Left lung (tissue), 10 donors: ENCODE results near the gene TBXAS1. TPM values are rescaled to one million over a fixed set of nuclear protein-coding genes. Genes with fewer than 3 reads are reported as not detected.

Experiments used
- ATAC-seq: fragments of 200-7000 bp; cut with Tn5 transposase; one replicate; pipeline ENCODE4 v1.9.1; 2020; ENCODE audit warnings: moderate library complexity
- DNase-seq, 4 donors: peaks; one replicate each; pipeline ENCODE4 v3.0.0-alpha.2; 2013 to 2020
- H3K27ac ChIP-seq, 2 donors: fragments of 200-600 bp; sonication (generic) in 1 of 2; one replicate each; pipeline versions ENCODE4 v1.5.0 to v1.8.0; 2020 to 2021
- H3K27me3 ChIP-seq, 2 donors: fragments of 200-600 bp; sonication (generic) in 1 of 2; one replicate each; pipeline versions ENCODE4 v1.5.0 to v1.8.0; 2020 to 2021
- H3K36me3 ChIP-seq, 2 donors: fragments of 200-600 bp; sonication (generic) in 1 of 2; one replicate each; pipeline versions ENCODE4 v1.5.0 to v1.8.0; 2020 to 2021
- H3K4me1 ChIP-seq, 2 donors: fragments of 200-600 bp; one replicate each; pipeline ENCODE4 v1.8.0; 2021
- H3K4me3 ChIP-seq, 2 donors: fragments of 200-600 bp; sonication (generic) in 1 of 2; one replicate each; pipeline versions ENCODE4 v1.5.0 to v1.8.0; 2020 to 2021; ENCODE audit warnings: mild to moderate bottlenecking in 1 of 2
- H3K9me3 ChIP-seq, 2 donors: fragments of 200-600 bp; sonication (generic) in 1 of 2; one replicate each; pipeline versions ENCODE4 v1.5.0 to v1.8.0; 2020 to 2021
- intact Hi-C, 2 donors: fragments of 100-400 bp; cut with DNase I; formaldehyde crosslinking; loops; one replicate each; pipeline versions ENCODE4 v1.11.2 to v1.14.2; 2022
- polyA plus RNA-seq, 6 donors: library from polyadenylated mRNA; unstranded; fragments of 120-200 nt; gene quantifications; one replicate each; pipeline ENCODE4 v1.2.1, GENCODE V29; 2013; ENCODE audit not compliant: insufficient read length in 6 of 6
- total RNA-seq, 2 donors: library from RNA; stranded (reverse); fragmentation: NEBNext Ultra II Directional; extraction: Animal tissue kit (Norgen Biotek cat#: 25700); gene quantifications; one replicate each; pipeline ENCODE4 v1.2.1, GENCODE V29; 2021
- TF ChIP-seq, protein P1 (sequence below), 2 donors: fragments of 200-600 bp; sonication (generic) in 1 of 2; IDR thresholded peaks; one replicate each; pipeline versions ENCODE4 v1.5.0 to v1.8.0; 2021; ENCODE audit warnings: antibody characterized with exemption in 2 of 2
- donor health status: DM: no; HTN: yes; CAD: no.
- donor health status: DM: no; HTN: no; CAD: no.

TBXAS1 gene
- total and polyA plus RNA-seq, 8 donors: 8.2 to 103 (median 9.6) TPM

DNA sequence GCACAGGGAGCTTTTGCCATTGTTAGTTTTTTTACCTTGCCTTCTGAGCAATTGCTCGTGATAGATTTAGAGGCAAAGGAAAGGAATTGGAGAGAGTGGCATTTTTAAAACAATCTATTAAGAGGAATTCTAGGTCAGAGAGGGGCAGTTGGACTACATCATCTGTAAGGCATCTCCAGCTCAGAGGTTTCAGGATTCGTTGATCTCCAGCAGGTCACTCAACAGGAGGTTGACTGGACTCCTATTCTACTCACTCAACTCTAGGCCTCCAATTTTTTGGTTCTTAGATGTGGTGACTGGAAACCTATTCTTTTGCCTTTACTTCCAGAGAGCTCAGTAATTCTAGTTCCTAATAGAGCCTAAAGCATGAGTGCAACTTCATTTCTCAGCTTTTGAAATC, 42.8 kb downstream of the TBXAS1 start:
- Histone ChIP-seq H3K9me3 (no peaks in the 10 kb centered on the region), H3K4me1 (peaks cover 7 to 48% of the 10 kb centered on the region in 2 donors), H3K4me3 (no peak overlapping the region), H3K27me3 (no peaks in the 10 kb centered on the region), H3K36me3 (peaks cover 0 to 29% of the 10 kb centered on the region in 2 donors), H3K27ac (no peak overlapping the region)
- DNase-seq: no peak
- ATAC-seq: no peak
- TF ChIP-seq, protein P1, sequence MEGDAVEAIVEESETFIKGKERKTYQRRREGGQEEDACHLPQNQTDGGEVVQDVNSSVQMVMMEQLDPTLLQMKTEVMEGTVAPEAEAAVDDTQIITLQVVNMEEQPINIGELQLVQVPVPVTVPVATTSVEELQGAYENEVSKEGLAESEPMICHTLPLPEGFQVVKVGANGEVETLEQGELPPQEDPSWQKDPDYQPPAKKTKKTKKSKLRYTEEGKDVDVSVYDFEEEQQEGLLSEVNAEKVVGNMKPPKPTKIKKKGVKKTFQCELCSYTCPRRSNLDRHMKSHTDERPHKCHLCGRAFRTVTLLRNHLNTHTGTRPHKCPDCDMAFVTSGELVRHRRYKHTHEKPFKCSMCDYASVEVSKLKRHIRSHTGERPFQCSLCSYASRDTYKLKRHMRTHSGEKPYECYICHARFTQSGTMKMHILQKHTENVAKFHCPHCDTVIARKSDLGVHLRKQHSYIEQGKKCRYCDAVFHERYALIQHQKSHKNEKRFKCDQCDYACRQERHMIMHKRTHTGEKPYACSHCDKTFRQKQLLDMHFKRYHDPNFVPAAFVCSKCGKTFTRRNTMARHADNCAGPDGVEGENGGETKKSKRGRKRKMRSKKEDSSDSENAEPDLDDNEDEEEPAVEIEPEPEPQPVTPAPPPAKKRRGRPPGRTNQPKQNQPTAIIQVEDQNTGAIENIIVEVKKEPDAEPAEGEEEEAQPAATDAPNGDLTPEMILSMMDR (IDR thresholded peaks at IDR 0.05): no peak
- intact Hi-C loops: no loop called here

GRCh38 chr7:139873593-139874301, 44.7 kb downstream of the TBXAS1 start:
- no peak overlapping the region for H3K4me3 ChIP-seq
- H3K9me3 ChIP-seq: no peaks in the 10 kb centered on the region
- TF ChIP-seq, protein P1 (IDR thresholded peaks at IDR 0.05): no peak
- peak overlapping the region in 1 of 2 donors; percentile 42 for H3K27ac ChIP-seq
- no peaks in the 10 kb centered on the region for H3K27me3 ChIP-seq
- H3K4me1 ChIP-seq: peaks cover 7 to 53% of the 10 kb centered on the region in 2 donors
- DNase-seq (no peak), ATAC-seq (no peak)
- peaks cover 0 to 33% of the 10 kb centered on the region in 2 donors for H3K36me3 ChIP-seq
- intact Hi-C loops: no loop called here

- Histone ChIP-seq H3K9me3 (no peaks in the 10 kb centered on the region), H3K4me3 (no peak overlapping the region), H3K36me3 (peaks cover 0 to 38% of the 10 kb centered on the region in 2 donors), H3K27me3 (no peaks in the 10 kb centered on the region), H3K27ac (peak overlapping the region in 1 of 2 donors; percentile 42), H3K4me1 (peaks cover 7 to 48% of the 10 kb centered on the region in 2 donors)
- intact Hi-C loops: no loop called here
- TF ChIP-seq, protein P1 (IDR thresholded peaks at IDR 0.05): no peak
- DNase-seq: no peak
- ATAC-seq: no peak
Observed at GRCh38 chr7:139874302-139874629, 45.2 kb downstream of the TBXAS1 start.

- Histone ChIP-seq H3K4me1 (peaks cover 4 to 33% of the 10 kb centered on the region in 2 donors), H3K36me3 (peaks cover 0 to 40% of the 10 kb centered on the region in 2 donors), H3K27me3 (no peaks in the 10 kb centered on the region), H3K27ac (no peak overlapping the region), H3K4me3 (no peak overlapping the region), H3K9me3 (no peaks in the 10 kb centered on the region)
- peak; percentile 60 for ATAC-seq
- no peak for DNase-seq
- TF ChIP-seq, protein P1 (IDR thresholded peaks at IDR 0.05): no peak
- intact Hi-C loops: no loop called here
Observed at GRCh38 chr7:139875821-139876241, 46.8 kb downstream of the TBXAS1 start.

DNA sequence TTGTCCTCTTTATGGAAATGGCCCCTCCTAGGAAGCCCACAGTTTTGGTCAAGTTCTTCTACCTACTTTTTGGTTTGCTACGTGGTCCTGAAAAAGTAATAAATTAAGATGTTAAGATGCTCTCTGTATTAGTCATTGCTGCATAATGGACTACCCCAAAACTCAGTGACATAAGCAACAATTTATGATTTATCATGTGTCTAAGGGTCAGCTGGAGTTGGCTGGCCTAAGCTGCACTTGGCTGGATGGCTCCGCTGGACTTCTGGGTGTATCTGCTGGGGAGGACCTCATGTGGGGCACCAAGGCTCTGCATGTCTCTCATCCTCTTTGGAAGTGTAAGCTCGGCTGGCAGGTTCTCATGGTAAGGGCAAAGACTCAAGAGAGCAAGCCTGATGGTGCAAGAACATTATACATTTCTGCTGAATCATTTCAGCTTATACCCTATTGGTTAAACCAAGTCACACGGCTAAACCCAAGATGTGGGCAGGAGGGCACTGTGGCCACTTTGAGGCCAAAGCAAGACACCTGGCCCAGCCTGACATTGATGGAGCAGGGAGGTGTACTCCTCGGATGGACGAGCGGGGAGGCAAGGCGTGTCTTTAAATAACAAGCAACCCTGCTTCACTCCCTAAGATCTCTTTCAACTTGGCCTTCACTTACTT, 47.7 kb downstream of the TBXAS1 start:
- no peak overlapping the region for H3K4me3 ChIP-seq
- no peak overlapping the region for H3K27ac ChIP-seq
- intact Hi-C loops: no loop called here
- no peaks in the 10 kb centered on the region for H3K27me3 ChIP-seq
- peaks cover 0 to 31% of the 10 kb centered on the region in 2 donors for H3K4me1 ChIP-seq
- TF ChIP-seq, protein P1 (IDR thresholded peaks at IDR 0.05): no peak
- H3K9me3 ChIP-seq: no peaks in the 10 kb centered on the region
- ATAC-seq (no peak), DNase-seq (no peak)
- peaks cover 0 to 41% of the 10 kb centered on the region in 2 donors for H3K36me3 ChIP-seq
